ENCODE measurements around the gene CBL.

DNA sequence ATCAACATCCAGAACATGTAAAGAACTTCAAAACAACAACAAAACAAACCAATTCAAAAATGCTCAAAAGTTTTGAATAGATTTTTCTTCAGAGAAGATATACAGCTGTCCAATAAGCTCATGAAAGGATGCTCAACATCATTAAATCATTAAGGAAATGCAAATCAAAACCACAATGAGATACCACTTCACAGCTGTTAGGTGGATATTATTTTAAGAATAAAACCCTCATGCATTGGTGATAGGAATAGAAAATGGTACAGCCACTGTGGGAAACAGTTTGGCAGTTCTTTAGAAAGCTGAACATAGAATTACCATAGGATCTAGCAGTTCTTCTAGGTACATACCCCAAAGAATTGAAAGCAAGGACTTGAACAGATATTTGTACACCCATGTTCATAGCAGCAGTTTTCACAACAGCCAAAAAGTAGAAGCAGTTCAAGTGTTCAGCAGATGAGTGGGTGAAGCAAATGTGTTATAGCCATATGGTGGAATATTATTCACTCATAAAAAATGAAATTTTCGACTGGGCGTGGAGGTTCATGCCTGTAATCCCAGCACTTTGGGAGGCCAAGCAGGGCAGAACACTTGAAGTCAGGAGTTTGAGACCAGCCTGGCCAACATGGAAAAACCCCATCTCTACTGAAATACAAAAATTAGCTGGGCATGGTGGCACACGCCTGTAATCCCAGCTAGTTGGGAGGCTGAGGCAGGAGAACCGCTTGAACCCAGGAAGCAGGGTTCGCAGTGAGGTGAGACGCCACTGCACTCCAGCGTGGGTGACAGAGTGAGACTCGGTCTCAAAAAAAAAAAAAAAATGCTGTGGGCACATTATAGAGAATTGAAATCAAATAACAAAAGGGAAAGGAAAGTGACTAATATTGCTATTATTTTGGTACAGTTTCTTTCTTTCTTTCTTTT, 42.9 kb downstream of the CBL start:
- TF ChIP-seq CTCF (conservative IDR thresholded peaks at IDR 0.05; ENCODE audit: low read depth in 2 of 2) (no peak), EZH2phosphoT487 (IDR thresholded peaks at IDR 0.05; ENCODE audit: unreplicated experiment) (no peak), POLR2AphosphoS5 (IDR thresholded peaks at IDR 0.05; ENCODE audit: low read depth) (no peak), EZH2 (IDR thresholded peaks at IDR 0.05; ENCODE audit: low read depth, unreplicated experiment) (no peak), ETS1 (IDR thresholded peaks at IDR 0.05) (no peak), JUNB (IDR thresholded peaks at IDR 0.05; ENCODE audit: unreplicated experiment) (no peak)
- TF ChIP-seq, protein P1, sequence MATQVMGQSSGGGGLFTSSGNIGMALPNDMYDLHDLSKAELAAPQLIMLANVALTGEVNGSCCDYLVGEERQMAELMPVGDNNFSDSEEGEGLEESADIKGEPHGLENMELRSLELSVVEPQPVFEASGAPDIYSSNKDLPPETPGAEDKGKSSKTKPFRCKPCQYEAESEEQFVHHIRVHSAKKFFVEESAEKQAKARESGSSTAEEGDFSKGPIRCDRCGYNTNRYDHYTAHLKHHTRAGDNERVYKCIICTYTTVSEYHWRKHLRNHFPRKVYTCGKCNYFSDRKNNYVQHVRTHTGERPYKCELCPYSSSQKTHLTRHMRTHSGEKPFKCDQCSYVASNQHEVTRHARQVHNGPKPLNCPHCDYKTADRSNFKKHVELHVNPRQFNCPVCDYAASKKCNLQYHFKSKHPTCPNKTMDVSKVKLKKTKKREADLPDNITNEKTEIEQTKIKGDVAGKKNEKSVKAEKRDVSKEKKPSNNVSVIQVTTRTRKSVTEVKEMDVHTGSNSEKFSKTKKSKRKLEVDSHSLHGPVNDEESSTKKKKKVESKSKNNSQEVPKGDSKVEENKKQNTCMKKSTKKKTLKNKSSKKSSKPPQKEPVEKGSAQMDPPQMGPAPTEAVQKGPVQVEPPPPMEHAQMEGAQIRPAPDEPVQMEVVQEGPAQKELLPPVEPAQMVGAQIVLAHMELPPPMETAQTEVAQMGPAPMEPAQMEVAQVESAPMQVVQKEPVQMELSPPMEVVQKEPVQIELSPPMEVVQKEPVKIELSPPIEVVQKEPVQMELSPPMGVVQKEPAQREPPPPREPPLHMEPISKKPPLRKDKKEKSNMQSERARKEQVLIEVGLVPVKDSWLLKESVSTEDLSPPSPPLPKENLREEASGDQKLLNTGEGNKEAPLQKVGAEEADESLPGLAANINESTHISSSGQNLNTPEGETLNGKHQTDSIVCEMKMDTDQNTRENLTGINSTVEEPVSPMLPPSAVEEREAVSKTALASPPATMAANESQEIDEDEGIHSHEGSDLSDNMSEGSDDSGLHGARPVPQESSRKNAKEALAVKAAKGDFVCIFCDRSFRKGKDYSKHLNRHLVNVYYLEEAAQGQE (IDR thresholded peaks at IDR 0.05; ENCODE audit: unreplicated experiment) = no peak

All from GM23338 (cell line).